Astrocyte (in vitro differentiated cells and primary cell): ENCODE results near the gene GRB10. TPM values are rescaled to one million over a fixed set of nuclear protein-coding genes. Genes with fewer than 3 reads are reported as not detected.

Source experiments
- DNase-seq: peaks from one replicate; pipeline ENCODE4 v3.0.0-alpha.2; 2010; ENCODE audit warnings: low read depth
- FAIRE-seq: peaks from 2 replicates; lab custom pipeline; 2011; peaks lifted over from hg19 to GRCh38; lab: Jason Lieb, UNC
- H2AFZ ChIP-seq: 2 replicates; pipeline ENCODE4 v1.6.0; 2012; ENCODE audit warnings: low read depth, low read length, inconsistent platforms
- H3K27ac ChIP-seq: 2 replicates; pipeline ENCODE4 v1.5.1; 2011; ENCODE audit warnings: low read depth, low read length, inconsistent platforms
- H3K27me3 ChIP-seq: 2 replicates; pipeline ENCODE4 v1.6.0; 2011; ENCODE audit warnings: low read length, inconsistent platforms; ENCODE audit not compliant: insufficient read depth
- H3K36me3 ChIP-seq: 2 replicates; pipeline ENCODE4 v1.5.1; 2011; ENCODE audit warnings: low read length, inconsistent platforms; ENCODE audit not compliant: insufficient read depth
- H3K4me1 ChIP-seq: 2 replicates; pipeline ENCODE4 v1.5.1; 2011; ENCODE audit warnings: low read length, inconsistent platforms; ENCODE audit not compliant: insufficient read depth
- H3K4me2 ChIP-seq: 2 replicates; pipeline ENCODE4 v1.6.0; 2012; ENCODE audit warnings: low read length, inconsistent platforms
- H3K4me3 ChIP-seq: 2 replicates; pipeline ENCODE4 v1.5.1; 2011; ENCODE audit warnings: low read depth, mild to moderate bottlenecking, low read length, inconsistent platforms; ENCODE audit not compliant: insufficient read depth
- H3K79me2 ChIP-seq: 2 replicates; pipeline ENCODE4 v1.6.0; 2012; ENCODE audit warnings: mild to moderate bottlenecking, low read length, inconsistent platforms; ENCODE audit not compliant: insufficient read depth
- H3K9ac ChIP-seq: 2 replicates; pipeline ENCODE4 v1.6.0; 2012; ENCODE audit warnings: mild to moderate bottlenecking, low read length, inconsistent platforms
- H3K9me3 ChIP-seq: 2 replicates; pipeline ENCODE4 v1.5.1; 2012; ENCODE audit warnings: low read depth, mild to moderate bottlenecking, low read length, inconsistent platforms; ENCODE audit not compliant: insufficient read depth
- H4K20me1 ChIP-seq: 2 replicates; pipeline ENCODE4 v1.6.0; 2012; ENCODE audit warnings: low read length, inconsistent platforms; ENCODE audit not compliant: insufficient read depth
- H3K27ac Mint-ChIP-seq: one replicate; pipeline ENCODE4 v1.8.0; 2021; ENCODE audit warnings: mild to moderate bottlenecking, mixed read lengths; ENCODE audit not compliant: unreplicated experiment
- H3K27me3 Mint-ChIP-seq: one replicate; pipeline ENCODE4 v1.8.0; 2021; ENCODE audit warnings: low read depth, mixed read lengths; ENCODE audit not compliant: unreplicated experiment
- H3K36me3 Mint-ChIP-seq: one replicate; pipeline ENCODE4 v1.8.0; 2021; ENCODE audit warnings: low read depth, mixed read lengths; ENCODE audit not compliant: unreplicated experiment
- H3K4me1 Mint-ChIP-seq: one replicate; pipeline ENCODE4 v1.8.0; 2021; ENCODE audit warnings: low read depth, mixed read lengths; ENCODE audit not compliant: unreplicated experiment
- H3K4me3 Mint-ChIP-seq: one replicate; pipeline ENCODE4 v1.8.0; 2021; ENCODE audit warnings: mild to moderate bottlenecking, moderate library complexity, mixed read lengths; ENCODE audit not compliant: unreplicated experiment
- H3K9me3 Mint-ChIP-seq: one replicate; pipeline ENCODE4 v1.8.0; 2021; ENCODE audit warnings: mild to moderate bottlenecking, mixed read lengths; ENCODE audit not compliant: unreplicated experiment
- EZH2 ChIP-seq: IDR thresholded peaks from 2 replicates; pipeline ENCODE4 v1.6.1; 2012; ENCODE audit warnings: mild to moderate bottlenecking, low read length, inconsistent platforms; ENCODE audit not compliant: insufficient read depth
- total RNA-seq: library from RNA; stranded (reverse); gene quantifications from 2 replicates; pipeline ENCODE4 v1.2.1, GENCODE V29; 2021
- TF ChIP-seq, protein P1 (sequence below): IDR thresholded peaks from 2 replicates; pipeline ENCODE4 v1.5.1; 2011; ENCODE audit warnings: low read depth, mild to moderate bottlenecking, inconsistent platforms, low read length, moderate library complexity; ENCODE audit not compliant: insufficient read depth

The GRB10 gene
- total RNA-seq, 1 donor from 2014 or later, result 81.9 TPM

DNA sequence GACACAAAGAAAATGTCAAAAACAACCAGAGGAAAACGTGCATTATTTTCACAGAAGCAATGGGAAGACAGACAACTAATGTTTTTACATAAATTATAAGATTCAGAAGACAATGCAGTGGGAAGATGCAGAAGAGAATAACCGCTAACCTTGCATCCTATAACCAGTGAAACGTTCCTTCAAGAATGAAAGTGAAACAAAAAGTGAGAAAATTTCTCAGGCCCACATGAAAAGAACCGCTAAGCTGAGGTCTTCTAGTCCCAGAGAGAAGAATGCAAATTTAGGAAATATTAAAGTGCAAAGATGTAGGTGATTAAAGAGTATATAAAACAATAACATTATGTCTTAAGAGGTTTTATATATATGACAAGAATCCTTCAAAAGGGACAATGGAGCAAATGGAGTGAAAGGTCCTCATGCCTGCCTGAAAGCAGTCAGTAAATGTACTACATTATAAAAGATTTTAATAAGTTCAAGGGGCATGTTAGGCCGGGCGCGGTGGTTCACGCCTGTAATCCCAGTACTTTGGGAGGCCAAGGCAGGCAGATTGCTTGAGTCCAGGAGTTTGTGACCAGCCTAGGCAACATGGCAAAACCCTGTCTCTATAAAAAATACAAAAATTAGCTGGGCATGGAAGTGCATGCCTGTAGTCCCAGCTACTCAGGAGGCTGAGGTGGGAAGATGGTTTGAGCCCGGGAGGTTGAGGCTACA, 174.3 kb downstream of the GRB10 start:
- Histone ChIP-seq H3K27me3 (no peaks in the 10 kb centered on the region), H3K36me3 (peaks cover 48% of the 10 kb centered on the region), H2AFZ (no peak overlapping the region), H3K79me2 (peaks cover 3% of the 10 kb centered on the region), H3K27ac (no peak overlapping the region), H3K9ac (no peak overlapping the region), H3K4me3 (no peak overlapping the region), H3K4me2 (no peak overlapping the region), H3K9me3 (no peaks in the 10 kb centered on the region), H3K4me1 (peaks cover 13% of the 10 kb centered on the region), H4K20me1 (peaks cover 41% of the 10 kb centered on the region)
- peaks cover 10% of the 10 kb centered on the region for H3K4me1 Mint-ChIP-seq
- no peak for DNase-seq
- peaks cover 37% of the 10 kb centered on the region for H3K36me3 Mint-ChIP-seq
- H3K4me3 Mint-ChIP-seq, result no peak overlapping the region
- peak overlapping the region; percentile 17 for H3K27ac Mint-ChIP-seq
- TF ChIP-seq EZH2, result no peak
- TF ChIP-seq, protein P1, sequence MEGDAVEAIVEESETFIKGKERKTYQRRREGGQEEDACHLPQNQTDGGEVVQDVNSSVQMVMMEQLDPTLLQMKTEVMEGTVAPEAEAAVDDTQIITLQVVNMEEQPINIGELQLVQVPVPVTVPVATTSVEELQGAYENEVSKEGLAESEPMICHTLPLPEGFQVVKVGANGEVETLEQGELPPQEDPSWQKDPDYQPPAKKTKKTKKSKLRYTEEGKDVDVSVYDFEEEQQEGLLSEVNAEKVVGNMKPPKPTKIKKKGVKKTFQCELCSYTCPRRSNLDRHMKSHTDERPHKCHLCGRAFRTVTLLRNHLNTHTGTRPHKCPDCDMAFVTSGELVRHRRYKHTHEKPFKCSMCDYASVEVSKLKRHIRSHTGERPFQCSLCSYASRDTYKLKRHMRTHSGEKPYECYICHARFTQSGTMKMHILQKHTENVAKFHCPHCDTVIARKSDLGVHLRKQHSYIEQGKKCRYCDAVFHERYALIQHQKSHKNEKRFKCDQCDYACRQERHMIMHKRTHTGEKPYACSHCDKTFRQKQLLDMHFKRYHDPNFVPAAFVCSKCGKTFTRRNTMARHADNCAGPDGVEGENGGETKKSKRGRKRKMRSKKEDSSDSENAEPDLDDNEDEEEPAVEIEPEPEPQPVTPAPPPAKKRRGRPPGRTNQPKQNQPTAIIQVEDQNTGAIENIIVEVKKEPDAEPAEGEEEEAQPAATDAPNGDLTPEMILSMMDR, result no peak
- H3K27me3 Mint-ChIP-seq, result no peaks in the 10 kb centered on the region
- no peaks in the 10 kb centered on the region for H3K9me3 Mint-ChIP-seq
- FAIRE-seq, result no peak

DNA sequence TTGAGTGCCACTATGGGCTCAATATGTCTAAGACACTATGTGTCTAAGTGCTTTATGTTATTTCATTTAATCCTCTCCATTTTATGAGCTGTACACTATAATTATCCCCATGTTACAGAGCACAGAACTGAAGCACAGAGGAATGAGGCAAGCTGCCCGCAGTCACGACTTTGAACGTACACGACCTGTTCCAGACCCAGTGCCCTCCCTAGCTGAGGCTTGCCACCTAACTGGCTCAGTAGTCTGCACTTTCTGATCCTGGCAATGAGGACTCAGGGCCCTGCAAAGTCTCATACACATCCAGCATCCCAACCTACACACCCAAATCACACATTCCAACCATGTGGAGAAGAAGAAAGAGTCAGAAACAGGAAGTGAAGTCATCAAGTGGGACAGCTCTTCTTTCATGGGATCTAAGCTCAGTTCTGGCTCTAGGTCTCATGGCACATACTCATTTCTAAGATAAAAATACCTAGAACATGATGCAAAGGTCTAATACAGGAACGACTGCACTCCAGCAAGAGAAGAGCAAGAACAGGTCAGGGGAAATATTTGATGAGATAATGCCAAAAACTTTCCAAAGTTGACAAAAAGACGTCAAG, 175.1 kb downstream of the GRB10 start:
- Histone ChIP-seq H3K27me3 (no peaks in the 10 kb centered on the region), H3K9ac (no peak overlapping the region), H3K27ac (no peak overlapping the region), H3K4me1 (peaks cover 13% of the 10 kb centered on the region), H4K20me1 (peaks cover 38% of the 10 kb centered on the region), H2AFZ (no peak overlapping the region), H3K79me2 (peaks cover under 1% of the 10 kb centered on the region), H3K36me3 (peaks cover 50% of the 10 kb centered on the region), H3K4me3 (no peak overlapping the region), H3K4me2 (no peak overlapping the region), H3K9me3 (no peaks in the 10 kb centered on the region)
- Mint-ChIP-seq H3K9me3 (no peaks in the 10 kb centered on the region), H3K27ac (peak overlapping the region; percentile 17), H3K36me3 (peaks cover 35% of the 10 kb centered on the region), H3K4me1 (peaks cover 10% of the 10 kb centered on the region), H3K4me3 (no peak overlapping the region), H3K27me3 (no peaks in the 10 kb centered on the region)
- no peak for FAIRE-seq
- TF ChIP-seq, protein P1, result no peak
- no peak for TF ChIP-seq EZH2
- no peak for DNase-seq

DNA sequence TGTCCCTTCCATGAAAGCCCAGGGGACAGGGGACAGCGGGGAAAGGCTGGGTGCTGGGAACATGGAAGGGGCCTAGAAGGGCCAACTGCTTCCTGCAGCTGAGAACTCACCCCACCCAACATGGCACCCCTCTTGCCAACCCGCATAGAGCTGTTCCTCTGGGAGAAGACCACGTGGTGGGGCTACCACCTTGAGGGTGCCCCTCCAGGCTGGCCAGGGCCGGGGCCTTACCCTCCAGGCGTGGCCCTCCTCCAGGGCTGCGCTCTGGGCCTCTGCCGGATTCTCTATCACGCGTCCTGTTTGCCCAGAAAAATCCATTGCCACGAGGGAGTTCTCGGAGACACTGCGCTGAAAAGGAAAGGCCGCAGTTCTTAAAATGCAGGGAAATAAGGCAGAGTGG, 177.6 kb downstream of the GRB10 start:
- Mint-ChIP-seq H3K27ac (no peak overlapping the region), H3K4me1 (peaks cover 10% of the 10 kb centered on the region), H3K36me3 (peaks cover 38% of the 10 kb centered on the region), H3K4me3 (no peak overlapping the region), H3K27me3 (no peaks in the 10 kb centered on the region), H3K9me3 (no peaks in the 10 kb centered on the region)
- DNase-seq, result no peak
- FAIRE-seq, result no peak
- Histone ChIP-seq H2AFZ (no peak overlapping the region), H3K4me2 (no peak overlapping the region), H3K9ac (no peak overlapping the region), H3K9me3 (no peaks in the 10 kb centered on the region), H3K79me2 (no peaks in the 10 kb centered on the region), H3K4me1 (no peaks in the 10 kb centered on the region), H3K27me3 (no peaks in the 10 kb centered on the region), H3K36me3 (peaks cover 36% of the 10 kb centered on the region), H3K4me3 (no peak overlapping the region), H4K20me1 (peaks cover 42% of the 10 kb centered on the region), H3K27ac (no peak overlapping the region)
- no peak for TF ChIP-seq EZH2
- TF ChIP-seq, protein P1, result no peak
